HepG2 (cell line): ENCODE results near the gene C19orf47. TPM values are rescaled to one million over a fixed set of nuclear protein-coding genes. Genes with fewer than 3 reads are reported as not detected.
A peak's percentile ranks its signal among the peaks of the same experiment; 100 is the strongest.

ENCODE experiments used
- ATAC-seq: fragments of 200-7000 bp; cut with Tn5 transposase; 3 replicates; pipeline ENCODE4 v1.9.1; 2020; ENCODE audit warnings: mild to moderate bottlenecking, moderate library complexity
- BruUV-seq: library from RNA; stranded (reverse); fragments of 400-500 nt; replicated peaks from 2 replicates; lab custom pipeline; 2021; lab: Mats Ljungman, UMichigan
- CTCF ChIA-PET: fragments of 300-600 bp; formaldehyde crosslinking; extraction: SDS; loops from one replicate; lab custom pipeline; 2021; ENCODE audit warnings: low total read pairs, inconsistent platforms, low intra/inter-chr PET ratio; lab: Yijun Ruan, JAX
- POLR2A ChIA-PET: fragments of 350-600 bp; sonication (Branson Sonifier 250); formaldehyde crosslinking; loops from one replicate; lab custom pipeline; 2020; ENCODE audit warnings: antibody characterized with exemption, inconsistent platforms; lab: Yijun Ruan, JAX
- DNase-seq: peaks from one replicate; pipeline ENCODE4 v3.0.0-alpha.2; 2015; ENCODE audit warnings: low spot score
- FAIRE-seq: peaks from 3 replicates; lab custom pipeline; 2011; peaks lifted over from hg19 to GRCh38; lab: Jason Lieb, UNC
- H2AFZ ChIP-seq: one replicate; pipeline ENCODE4 v1.6.1; 2011; ENCODE audit warnings: low read length, inconsistent platforms
- H3K27ac ChIP-seq: fragments of 300-600 bp; 3 replicates; pipeline ENCODE4 v1.8.0; 2011; ENCODE audit warnings: mixed run types, mild to moderate bottlenecking, mixed read lengths, low read length, inconsistent platforms; ENCODE audit not compliant: insufficient read depth; ENCODE audit errors: extremely low read length
- H3K27me3 ChIP-seq, 2 experiments: fragments of 200-600 bp in 1 of 2; 2 replicates in 1 of 2; 3 replicates in 1 of 2; pipeline versions ENCODE4 v1.6.0 to v1.8.0; 2011; ENCODE audit warnings: low read length in 2 of 2, mild to moderate bottlenecking in 2 of 2, moderate library complexity in 2 of 2, inconsistent platforms in 1 of 2; ENCODE audit not compliant: insufficient read depth in 2 of 2, control insufficient read depth in 1 of 2
- H3K36me3 ChIP-seq, 2 experiments: fragments of 200-600 bp in 1 of 2; replicated peaks in 1 of 2; 2 replicates in 1 of 2; 3 replicates in 1 of 2; pipeline versions ENCODE4 v1.5.1 to v1.8.0; 2011; ENCODE audit warnings: low read length in 2 of 2, inconsistent platforms in 1 of 2; ENCODE audit not compliant: insufficient read depth in 2 of 2, control insufficient read depth in 1 of 2
- H3K4me1 ChIP-seq: 2 replicates; pipeline ENCODE4 v1.5.1; 2012; ENCODE audit warnings: low read length, inconsistent platforms; ENCODE audit not compliant: insufficient read depth
- H3K4me2 ChIP-seq: 2 replicates; pipeline ENCODE4 v1.6.0; 2011; ENCODE audit warnings: low read depth, low read length, inconsistent platforms
- H3K4me3 ChIP-seq, 3 experiments: fragments of 200-600 bp in 1 of 3; sonication (generic), shearing (Covaris generic) in 1 of 3; replicated peaks in 1 of 3; 2 replicates each; pipeline ENCODE4 v1.5.1; 2011 to 2016; ENCODE audit warnings: low read length in 3 of 3, inconsistent platforms in 2 of 3, low read depth in 2 of 3, mild to moderate bottlenecking in 2 of 3, control low read depth in 1 of 3, mixed read lengths in 1 of 3; ENCODE audit not compliant: insufficient read depth in 1 of 3
- H3K79me2 ChIP-seq: one replicate; pipeline ENCODE4 v1.6.1; 2011; ENCODE audit warnings: low read length, inconsistent platforms; ENCODE audit not compliant: insufficient read depth
- H3K9ac ChIP-seq: 2 replicates; pipeline ENCODE4 v1.6.0; 2011; ENCODE audit warnings: mild to moderate bottlenecking, low read depth, low read length, inconsistent platforms; ENCODE audit not compliant: insufficient read depth
- H3K9me3 ChIP-seq: 2 replicates; pipeline ENCODE4 v1.5.1; 2012; ENCODE audit warnings: mild to moderate bottlenecking, low read length
- H4K20me1 ChIP-seq: 2 replicates; pipeline ENCODE4 v1.6.0; 2011; ENCODE audit warnings: inconsistent platforms, mild to moderate bottlenecking, low read length, moderate library complexity; ENCODE audit not compliant: insufficient read depth
- CENPX ChIP-seq: sonication (generic); formaldehyde crosslinking; IDR thresholded peaks from 2 replicates; pipeline ENCODE4 v1.9.0; 2021; ENCODE audit warnings: mild to moderate bottlenecking, missing genetic modification reagents, moderate library complexity
- MAFF ChIP-seq: IDR thresholded peaks from 2 replicates; pipeline ENCODE4 v1.6.1; 2011; ENCODE audit warnings: low read depth, low read length, improper control_type of control experiment
- NFATC3 ChIP-seq: sonication (generic); formaldehyde crosslinking; IDR thresholded peaks from 2 replicates; pipeline ENCODE4 v1.5.1; 2020; ENCODE audit warnings: mild to moderate bottlenecking, missing genetic modification reagents
- NR0B2 ChIP-seq: sonication (generic); formaldehyde crosslinking; IDR thresholded peaks from 2 replicates; pipeline ENCODE4 v1.4.0; 2020; ENCODE audit warnings: mild to moderate bottlenecking, missing genetic modification reagents
- ONECUT2 ChIP-seq: sonication (generic); formaldehyde crosslinking; IDR thresholded peaks from 2 replicates; pipeline ENCODE4 v1.4.0; 2020; ENCODE audit warnings: missing genetic modification reagents
- REL ChIP-seq: sonication (generic); formaldehyde crosslinking; conservative IDR thresholded peaks from 2 replicates; pipeline ENCODE4 v1.8.0; 2022; ENCODE audit warnings: mild to moderate bottlenecking, missing genetic modification reagents, moderate library complexity
- SCMH1 ChIP-seq: sonication (generic); formaldehyde crosslinking; IDR thresholded peaks from 2 replicates; pipeline ENCODE4 v1.9.0; 2021; ENCODE audit warnings: missing genetic modification reagents, mild to moderate bottlenecking, borderline replicate concordance
- TGIF2 ChIP-seq: IDR thresholded peaks from 2 replicates; pipeline ENCODE4 v1.6.1; 2016; ENCODE audit warnings: control low read depth, missing compliant biosample characterization
- ZBTB33 ChIP-seq: sonication (generic); formaldehyde crosslinking; IDR thresholded peaks from 2 replicates; pipeline ENCODE4 v1.4.0; 2020; ENCODE audit warnings: missing genetic modification reagents
- ZSCAN31 ChIP-seq: sonication (generic); formaldehyde crosslinking; IDR thresholded peaks from 2 replicates; pipeline ENCODE4 v1.5.0; 2020; ENCODE audit warnings: low read depth, mild to moderate bottlenecking, missing genetic modification reagents
- WGBS: methylation state at CpG from one replicate; pipeline ENCODE4 v1.1.6; 2017; ENCODE audit warnings: low lambda C conversion rate; 5-methylcytosine and 5-hydroxymethylcytosine counted together
- in situ Hi-C: cut with HindIII; loops from 2 replicates; pipeline ENCODE4 v1.10.0; 2017; ENCODE audit warnings: low pct_unique_long_range_greater_than_20kb; ENCODE audit not compliant: extremely low pct_ligation_motif_present
- intact Hi-C: fragments of 100-400 bp; cut with micrococcal nuclease; formaldehyde crosslinking; loops from one replicate; pipeline ENCODE4 v1.10.0; 2022; ENCODE audit not compliant: unreplicated experiment
- polyA plus RNA-seq, 8 experiments: library from polyadenylated mRNA; depleted of rRNA in 3 of 8; stranded (reverse) in 7 of 8; unstranded in 1 of 8; fragments of >200 nt; fragmentation: Illumina TruSeq in 4 of 8; extraction: Trizol in 4 of 8; gene quantifications; 2 replicates each; pipeline versions ENCODE4 v1.2.1 to v1.2.3, GENCODE V29; 2011 to 2016; ENCODE audit warnings: low read depth in 4 of 8, missing spikeins in 1 of 8, mixed read lengths in 1 of 8; ENCODE audit not compliant: insufficient read depth in 1 of 8
- total RNA-seq, 5 experiments: library from RNA; depleted of rRNA; stranded (reverse); fragments of >200 nt; fragmentation: Illumina TruSeq; extraction: Trizol; gene quantifications; 2 replicates each; pipeline ENCODE4 v1.2.3, GENCODE V29; 2016; ENCODE audit warnings: low read depth in 1 of 5

The C19orf47 gene
- total and polyA plus RNA-seq, 2 of the 13 experiments (the other 11 are each of a cell fraction or from before 2014, with no cell fraction given): 8.1 to 10.6 TPM

- Histone ChIP-seq H3K4me3 (no peak overlapping the region), H3K9ac (no peak overlapping the region), H4K20me1 (peaks cover 51% of the 10 kb centered on the region; the same call in 1 of the 2 replicates), H3K36me3 (peaks cover 7 to 26% of the 10 kb centered on the region in 2 experiments; a peak in 4 of 5 replicates), H3K27ac (no peak overlapping the region), H2AFZ (no peak overlapping the region), H3K4me2 (no peak overlapping the region), H3K4me1 (peaks cover 19% of the 10 kb centered on the region), H3K27me3 (no peaks in the 10 kb centered on the region), H3K9me3 (no peaks in the 10 kb centered on the region), H3K79me2 (peaks cover 89% of the 10 kb centered on the region)
- no peak for FAIRE-seq
- in situ Hi-C loops (no loop called here), intact Hi-C loops (no loop called here)
- no peak for ATAC-seq
- DNase-seq: no peak
- ChIA-PET POLR2A (no interaction called here), CTCF (no interaction called here)
- no peak for TF ChIP-seq ZSCAN31 (CRISPR knock-in tag)
- TF ChIP-seq ZBTB33 (CRISPR knock-in tag): peak; percentile 18; the same call in 1 of the 2 replicates
- TF ChIP-seq MAFF: no peak
- 99% methylated on average over 14 of the region's 14 CpGs for WGBS
- no TSS peak for BruUV-seq
Observed at GRCh38 chr19:40272261-40272660, 75.9 kb downstream of the C19orf47 start.

- WGBS: 98% methylated on average over 4 of the region's 4 CpGs
- no TSS peak for BruUV-seq
- intact Hi-C loops: no loop called here
Observed at GRCh38 chr19:40271706-40272105, 76.5 kb downstream of the C19orf47 start.

More at GRCh38 chr19:40271706-40272105, 76.5 kb downstream of the C19orf47 start:
- Histone ChIP-seq H2AFZ (no peak overlapping the region), H3K4me3 (no peak overlapping the region), H3K27ac (no peak overlapping the region), H3K36me3 (peaks cover 7 to 26% of the 10 kb centered on the region in 2 experiments; a peak in 4 of 5 replicates), H3K4me2 (no peak overlapping the region), H3K79me2 (peaks cover 88% of the 10 kb centered on the region), H3K27me3 (no peaks in the 10 kb centered on the region), H3K9me3 (no peaks in the 10 kb centered on the region), H4K20me1 (peaks cover 53% of the 10 kb centered on the region; the same call in 1 of the 2 replicates), H3K4me1 (peaks cover 19% of the 10 kb centered on the region), H3K9ac (no peak overlapping the region)
- POLR2A ChIA-PET: no interaction called here
- DNase-seq (no peak), FAIRE-seq (no peak), ATAC-seq (no peak)
- CTCF ChIA-PET: no interaction called here
- in situ Hi-C loops: no loop called here
- TF ChIP-seq CENPX (CRISPR knock-in tag) (no peak), ONECUT2 (CRISPR knock-in tag) (no peak), NR0B2 (CRISPR knock-in tag) (no peak), NFATC3 (CRISPR knock-in tag) (no peak), REL (CRISPR knock-in tag) (no peak), SCMH1 (no peak), TGIF2 (CRISPR knock-in tag) (no peak)
